ENCODE data around the gene ATP5ME.
"Not testable (repeated sequence)": the region's sequence is repeated elsewhere in the genome, so short reads cannot be mapped to it uniquely, and the experiment has no call there.

Gene ATP5ME

GRCh38 chr4:674172-675035 is at the start of gene ATP5ME, which contains the start of gene MYL5:
Gene ATP5ME (minus strand): TSS chr4:674276. CDS start chr4:674247, 29 bp downstream.
Gene MYL5 (plus strand): TSS chr4:674542. CDS start chr4:678027, 3,485 bp downstream.
- peak; percentile 98 for DNase-seq

DNA sequence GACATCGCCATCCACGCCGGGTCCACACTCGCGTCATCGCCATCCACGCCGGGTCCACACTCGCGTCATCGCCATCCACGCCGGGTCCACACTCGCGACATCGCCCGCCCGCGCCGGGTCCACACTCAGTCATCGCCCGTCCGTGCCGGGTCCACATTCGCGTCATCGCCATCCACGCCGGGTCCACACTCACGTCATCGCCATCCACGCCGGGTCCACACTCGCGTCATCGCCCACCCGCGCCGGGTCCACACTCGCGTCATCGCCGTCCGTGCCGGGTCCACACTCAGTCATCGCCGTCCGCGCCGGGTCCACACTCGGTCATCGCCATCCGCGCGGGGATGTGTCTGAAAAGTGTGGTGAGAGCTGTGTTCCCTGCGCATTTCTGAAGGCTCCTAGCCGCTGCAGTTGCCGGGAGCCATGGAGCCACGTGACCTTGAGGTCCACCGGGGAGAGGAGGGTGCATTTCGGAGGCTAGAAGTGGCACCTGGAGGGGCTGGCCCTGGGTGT is 48.8 kb upstream of the ATP5ME start:
- no peak for DNase-seq

GRCh38 chr4:722169-722725 is 48.2 kb upstream of the ATP5ME start:
- no peak for DNase-seq

GRCh38 chr4:721261-722168 is 47.4 kb upstream of the ATP5ME start:
- DNase-seq = no peak

- DNase-seq = no peak
Observed at GRCh38 chr4:720111-720860, 46.2 kb upstream of the ATP5ME start.

- DNase-seq = no peak
Observed at GRCh38 chr4:718460-718859, 44.4 kb upstream of the ATP5ME start.

DNA sequence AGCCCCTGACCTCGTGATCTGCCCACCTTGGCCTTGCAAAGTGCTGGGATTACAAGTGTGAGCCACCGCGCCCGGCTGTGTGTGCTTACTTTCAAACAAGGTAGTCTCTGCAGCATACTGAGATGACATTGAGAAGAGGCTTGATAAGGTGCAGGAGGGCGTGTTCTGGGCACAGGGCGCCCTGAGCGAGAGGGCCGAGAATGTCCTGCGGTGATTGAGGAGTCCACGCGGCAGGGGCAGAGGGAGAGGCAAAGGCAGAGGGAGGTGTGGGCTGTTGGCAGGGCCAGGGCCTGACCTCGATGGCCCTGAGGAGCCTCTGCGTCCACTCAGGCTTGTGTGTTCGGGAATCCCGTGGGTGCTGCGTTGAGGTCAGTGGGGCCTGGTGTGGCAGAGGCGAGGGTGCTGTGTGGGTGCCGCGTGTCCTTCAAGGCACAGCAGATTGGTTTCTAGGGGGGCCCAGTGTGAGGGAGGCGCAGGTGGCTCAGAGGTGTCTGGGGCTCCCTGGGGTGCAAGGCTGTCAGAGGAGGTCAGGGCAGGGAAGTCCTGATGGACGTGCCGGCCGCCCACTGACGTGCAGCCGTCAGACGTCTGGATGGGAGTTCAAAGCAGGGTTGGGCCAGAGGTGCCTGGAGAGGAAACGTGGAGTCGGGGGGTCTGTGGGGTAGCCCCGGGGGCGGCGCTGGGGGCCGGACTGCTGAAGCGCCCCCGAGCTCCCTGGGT is 43.7 kb upstream of the ATP5ME start:
- DNase-seq = no peak

DNA sequence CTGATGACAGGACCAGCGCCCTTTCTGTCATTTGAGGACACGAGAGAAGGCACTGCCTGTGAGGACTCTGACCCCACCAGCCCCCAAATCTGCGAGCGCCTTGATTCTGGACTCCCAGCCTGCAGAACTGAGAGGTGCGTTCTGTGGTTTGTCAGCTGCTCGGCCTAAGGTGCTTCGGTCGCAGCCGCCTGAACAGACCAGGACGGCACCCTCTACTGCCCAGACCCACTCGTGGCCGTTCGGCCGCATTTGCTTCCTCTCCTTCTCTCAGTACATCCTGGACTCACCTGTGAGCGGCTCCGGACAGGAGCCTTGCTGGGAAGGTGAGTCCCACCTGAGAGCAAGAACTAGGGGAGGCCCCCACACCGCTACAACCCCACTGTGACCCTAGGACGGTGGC is 40.0 kb upstream of the ATP5ME start:
- DNase-seq = no peak

GRCh38 chr4:712916-713632 is 39.0 kb upstream of the ATP5ME start:
- no peak for DNase-seq

GRCh38 chr4:712093-712492 is 38.0 kb upstream of the ATP5ME start:
- DNase-seq = no peak

DNA sequence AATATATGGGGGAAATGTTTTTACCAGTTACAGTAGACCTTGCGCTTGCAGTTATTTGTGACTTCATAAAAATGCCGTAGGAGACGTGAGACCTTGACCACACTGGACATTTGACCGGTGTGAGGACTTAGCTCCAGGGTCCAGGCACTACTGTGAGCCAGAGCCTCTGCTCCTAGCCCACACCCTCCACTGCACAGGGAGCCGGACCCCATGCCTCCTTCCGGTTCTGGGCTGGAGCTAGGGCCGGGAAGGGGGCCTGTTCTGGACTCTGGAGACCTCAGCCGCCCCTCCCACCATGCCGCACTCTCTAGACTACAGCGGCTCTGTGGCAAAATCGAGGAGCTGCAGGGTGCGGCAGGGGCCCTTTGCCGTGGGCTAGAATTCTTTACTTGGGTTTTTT is 36.8 kb upstream of the ATP5ME start:
- no peak for DNase-seq

DNA sequence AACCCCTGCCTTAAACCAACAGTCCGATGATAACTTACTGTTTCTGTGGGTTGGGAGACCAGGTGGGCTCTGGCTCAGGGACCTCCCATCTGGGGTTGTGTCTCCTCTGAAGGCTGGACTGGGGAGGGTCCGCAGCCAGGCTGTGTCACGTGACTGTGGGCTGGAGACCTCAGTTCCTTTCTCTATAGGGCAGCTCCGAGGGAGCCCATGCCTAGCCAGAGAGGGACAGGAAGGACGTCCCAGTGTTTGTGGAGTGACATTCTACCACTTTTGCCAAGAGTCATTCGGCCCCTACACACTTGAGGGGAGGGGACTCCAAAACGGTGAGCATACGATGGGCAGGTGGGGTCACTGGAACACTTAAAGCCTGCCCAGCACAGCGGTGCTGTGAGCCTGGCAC is 36.0 kb upstream of the ATP5ME start:
- no peak for DNase-seq

GRCh38 chr4:709348-709747 is 35.3 kb upstream of the ATP5ME start:
- DNase-seq = no peak

GRCh38 chr4:708631-708933 is 34.5 kb upstream of the ATP5ME start:
- no peak for DNase-seq

GRCh38 chr4:707929-708630 is 34.0 kb upstream of the ATP5ME start:
- no peak for DNase-seq

GRCh38 chr4:706834-707598 is 32.9 kb upstream of the ATP5ME start:
- DNase-seq = no peak

DNA sequence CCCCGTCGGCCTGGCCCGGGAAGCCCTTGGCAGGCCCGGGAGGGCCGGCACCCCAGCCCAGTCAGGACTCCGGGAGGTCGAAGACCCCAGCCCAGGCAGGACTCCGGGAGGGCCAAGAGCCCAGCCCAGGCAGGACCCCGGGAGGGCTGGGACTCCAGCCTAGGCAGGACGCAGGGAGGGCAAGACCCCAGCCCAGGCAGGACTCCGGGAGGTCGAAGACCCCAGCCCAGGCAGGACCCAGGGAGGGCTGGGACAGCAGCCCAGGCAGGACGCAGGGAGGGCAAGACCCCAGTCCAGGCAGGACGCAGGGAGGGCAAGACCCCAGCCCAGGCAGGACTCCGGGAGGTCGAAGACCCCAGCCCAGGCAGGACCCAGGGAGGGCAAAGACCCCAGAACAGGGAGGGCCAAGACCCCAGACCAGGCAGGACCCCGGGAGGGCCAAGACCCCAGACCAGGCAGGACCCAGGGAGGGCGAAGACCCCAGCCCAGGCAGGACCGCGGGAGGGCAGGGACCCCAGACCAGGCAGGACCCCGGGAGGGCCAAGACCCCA is 32.1 kb upstream of the ATP5ME start:
- DNase-seq = not testable (repeated sequence)

- DNase-seq = peak; percentile 99
Observed at GRCh38 chr4:705278-706082, 31.4 kb upstream of the ATP5ME start, which contains the start of gene PCGF3. Gene PCGF3 (plus strand): TSS chr4:705832. CDS start chr4:733681, 27,849 bp downstream.

GRCh38 chr4:704971-705277 is 30.8 kb upstream of the ATP5ME start:
- no peak for DNase-seq
